ENCODE data around the gene PRIM1. TPM values are rescaled to one million over a fixed set of nuclear protein-coding genes. Genes with fewer than 3 reads are reported as not detected.
A peak's percentile ranks its signal among the peaks of the same experiment; 100 is the strongest.

PRIM1 gene
- total and polyA plus RNA-seq, 7 donors: 2.3 to 10.0 (median 3.4) TPM

- peaks cover 45% of the 10 kb centered on the region for H3K4me1 ChIP-seq
- WGBS, 3 donors: 1% methylated on average over 14 of the region's 14 CpGs
- TF ChIP-seq CTCF (IDR thresholded peaks at IDR 0.05): no peak
Measured at GRCh38 chr12:56723889-56724700, 28.0 kb downstream of the PRIM1 start.

GRCh38 chr12:56723352-56723751 is 28.8 kb downstream of the PRIM1 start:
- Histone ChIP-seq H3K4me1 (peaks cover 52% of the 10 kb centered on the region), H3K27ac (peak overlapping the region; percentile 93), H3K9me3 (no peaks in the 10 kb centered on the region), H3K4me3 (peak overlapping the region; percentile 86), H3K27me3 (ENCODE audit: insufficient read depth in 3 of 3, low read length in 2 of 3) (no peaks in the 10 kb centered on the region), H3K36me3 (ENCODE audit: insufficient read depth in 1 of 2, low read depth in 1 of 2) (peaks cover 5 to 42% of the 10 kb centered on the region in 2 donors)
- ATAC-seq (no peak), DNase-seq (no peak)
- intact Hi-C loops (cut with DNase I): loop anchor here in 1 of 2 donors (5.0 kb wide), 2 partner anchors 36 to 86 kb away; partner anchors contain the start of gene PTGES3
- 18 to 31% (median 20%) methylated on average over 3 of the region's 3 CpGs for WGBS, 3 donors
- TF ChIP-seq CTCF (IDR thresholded peaks at IDR 0.05): no peak

More at GRCh38 chr12:56723889-56724700, 28.0 kb downstream of the PRIM1 start:
- Histone ChIP-seq H3K27ac (peak overlapping the region; percentile 93), H3K36me3 (ENCODE audit: insufficient read depth in 1 of 2, low read depth in 1 of 2) (peaks cover 5 to 36% of the 10 kb centered on the region in 2 donors), H3K4me3 (peak overlapping the region; percentile 86), H3K9me3 (no peaks in the 10 kb centered on the region), H3K27me3 (ENCODE audit: insufficient read depth in 3 of 3, low read length in 2 of 3) (no peaks in the 10 kb centered on the region)
- intact Hi-C loops (cut with DNase I): loop anchor here (2.0 to 5.0 kb wide), 3 partner anchors 35 to 87 kb away; partner anchors contain the start of gene PTGES3 (in 2 of the 2)
- peak; percentile 65 to 79 (median 73) for ATAC-seq
- peak; percentile 62 to 81 for DNase-seq

- intact Hi-C loops (cut with DNase I): loop anchor here in 1 of 2 donors (5.0 kb wide), 2 partner anchors 36 to 86 kb away; partner anchors contain the start of gene PTGES3
- DNase-seq (no peak), ATAC-seq (no peak)
- no peak for TF ChIP-seq CTCF (IDR thresholded peaks at IDR 0.05)
- H3K9me3 ChIP-seq: no peaks in the 10 kb centered on the region
- H3K4me1 ChIP-seq: peaks cover 52% of the 10 kb centered on the region
- H3K27ac ChIP-seq: peak overlapping the region; percentile 93
- H3K36me3 ChIP-seq (ENCODE audit: insufficient read depth in 1 of 2, low read depth in 1 of 2): peaks cover 5 to 42% of the 10 kb centered on the region in 2 donors
- 22 to 69% (median 39%) methylated on average over 4 of the region's 4 CpGs for WGBS, 3 donors
- no peaks in the 10 kb centered on the region for H3K27me3 ChIP-seq (ENCODE audit: insufficient read depth in 3 of 3, low read length in 2 of 3)
- peak overlapping the region; percentile 86 for H3K4me3 ChIP-seq
Measured at GRCh38 chr12:56722832-56723231, 29.3 kb downstream of the PRIM1 start.

GRCh38 chr12:56721721-56722120 is 30.4 kb downstream of the PRIM1 start:
- intact Hi-C loops (cut with DNase I): loop anchor here (2.0 to 5.0 kb wide), 3 partner anchors 34 to 84 kb away; partner anchors contain the start of genes ATP5F1B (in 1 of the 2) and PTGES3 (in 1 of the 2)
- DNase-seq (no peak), ATAC-seq (no peak)
- H3K27me3 ChIP-seq (ENCODE audit: insufficient read depth in 3 of 3, low read length in 2 of 3): no peaks in the 10 kb centered on the region
- H3K36me3 ChIP-seq (ENCODE audit: insufficient read depth in 1 of 2, low read depth in 1 of 2): peaks cover 5 to 42% of the 10 kb centered on the region in 2 donors
- H3K9me3 ChIP-seq: no peaks in the 10 kb centered on the region
- 17 to 25% (median 19%) methylated on average over 2 of the region's 2 CpGs for whole genome bisulfite sequencing, 3 donors
- peak overlapping the region; percentile 86 for H3K4me3 ChIP-seq
- no peak for TF ChIP-seq CTCF (IDR thresholded peaks at IDR 0.05)
- H3K27ac ChIP-seq: peak overlapping the region; percentile 93
- H3K4me1 ChIP-seq: peaks cover 57% of the 10 kb centered on the region
